HG03039 (cell line): ENCODE data around the gene SGIP1.
"Not testable (repeated sequence)": the region's sequence is repeated elsewhere in the genome, so short reads cannot be mapped to it uniquely, and the experiment has no call there.

ENCODE experiments used
- ATAC-seq: cut with Tn5 transposase; IDR thresholded peaks from one replicate; pipeline ENCODE4 v1.9.1; 2021; ENCODE audit warnings: mild to moderate bottlenecking, moderate library complexity; ENCODE audit not compliant: unreplicated experiment

The SGIP1 gene

GRCh38 chr1:66758241-66758755 is 224.3 kb downstream of the SGIP1 start:
- ATAC-seq: peak; percentile 100

- no peak for ATAC-seq
Measured at GRCh38 chr1:66760506-66760905, 226.6 kb downstream of the SGIP1 start.

- ATAC-seq: no peak
Measured at GRCh38 chr1:66761221-66761620, 227.3 kb downstream of the SGIP1 start.

- ATAC-seq: no peak
Measured at GRCh38 chr1:66764994-66765578, 231.1 kb downstream of the SGIP1 start.

- ATAC-seq: no peak
Measured at GRCh38 chr1:66767626-66768025, 233.7 kb downstream of the SGIP1 start.

- no peak for ATAC-seq
Measured at GRCh38 chr1:66768965-66769364, 235.0 kb downstream of the SGIP1 start.

- ATAC-seq: no peak
Measured at GRCh38 chr1:66769512-66770229, 235.7 kb downstream of the SGIP1 start.

GRCh38 chr1:66770240-66770639 is 236.3 kb downstream of the SGIP1 start:
- ATAC-seq: no peak

GRCh38 chr1:66770694-66771093 is 236.7 kb downstream of the SGIP1 start:
- no peak for ATAC-seq

- ATAC-seq: no peak
Measured at GRCh38 chr1:66773227-66773626, 239.3 kb downstream of the SGIP1 start.

- ATAC-seq: no peak
Measured at GRCh38 chr1:66774438-66774837, 240.5 kb downstream of the SGIP1 start.

- no peak for ATAC-seq
Measured at GRCh38 chr1:66775646-66776045, 241.7 kb downstream of the SGIP1 start.

GRCh38 chr1:66777831-66778230 is 243.9 kb downstream of the SGIP1 start:
- ATAC-seq: no peak

GRCh38 chr1:66778266-66778665 is 244.3 kb downstream of the SGIP1 start:
- no peak for ATAC-seq

GRCh38 chr1:66778969-66779368 is 245.0 kb downstream of the SGIP1 start:
- no peak for ATAC-seq

- ATAC-seq: no peak
Measured at GRCh38 chr1:66779475-66780078, 245.6 kb downstream of the SGIP1 start.

GRCh38 chr1:66785800-66786199 is 251.8 kb downstream of the SGIP1 start:
- not testable (repeated sequence) for ATAC-seq

- no peak for ATAC-seq
Measured at GRCh38 chr1:66787641-66788040, 253.7 kb downstream of the SGIP1 start.

- peak; percentile 90 for ATAC-seq
Measured at GRCh38 chr1:66788231-66788939, 254.4 kb downstream of the SGIP1 start.

- ATAC-seq: no peak
Measured at GRCh38 chr1:66791621-66792610, 258.0 kb downstream of the SGIP1 start.
